ENCODE measurements around the gene FGFR1OP2.

DNA sequence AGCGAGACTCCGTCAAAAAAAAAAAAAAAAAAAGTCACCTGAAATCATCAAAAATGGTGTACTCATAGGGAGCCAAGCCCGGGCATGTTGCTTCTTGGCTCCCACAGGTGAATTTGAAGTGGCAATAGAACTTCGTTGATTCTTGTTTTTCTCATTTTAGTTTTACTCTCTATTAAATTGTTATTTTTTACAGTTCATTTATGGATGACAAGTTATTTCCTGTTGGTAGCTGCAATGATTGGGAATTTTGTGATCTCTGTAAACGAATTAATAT is 74.6 kb downstream of the FGFR1OP2 start:
- TF ChIP-seq CTCF (IDR thresholded peaks at IDR 0.05), result no peak
- TF ChIP-seq POLR2A (IDR thresholded peaks at IDR 0.05), result no peak

Measured in adrenal gland (tissue), 5 donors.